Heart left ventricle (tissue), 13 donors: ENCODE results near the gene KRTAP21-1.

Source experiments
- POLR2A ChIP-seq, 2 donors: fragments of 450-650 bp; IDR thresholded peaks; one replicate each; pipeline ENCODE4 v1.6.1; 2017; ENCODE audit warnings: antibody characterized with exemption in 2 of 2, mild to moderate bottlenecking in 2 of 2, moderate library complexity in 2 of 2
- TF ChIP-seq, protein P1 (sequence below), 12 donors: fragments of 200-600 bp; sonication (generic) in 4 of 12; IDR thresholded peaks; one replicate each; pipeline versions ENCODE4 v1.5.0 to v1.8.0; 2018 to 2022; ENCODE audit warnings: antibody characterized with exemption in 12 of 12, mild to moderate bottlenecking in 5 of 12
- donor health status: ischemic (EF 13 %, LVEDD 7.1; RV severe dilation, severe dysfunction).
- donor health status: DM: no; HTN: yes; CAD: no.
- donor health status: DM: no; HTN: no; CAD: no.
- donor health status: ischemic (EF 25% LVEDD 6.9; RV normal size, moderate dysfunction).
- donor health status: ischemic (EF 25% LVEDD 5.7; RV mildly dilated, moderate dysfunction).
- donor health status: ischemic (EF 35%, LVEDD 5.7; RV mildly dilated, moderate dysfunction).
- donor health status: nonischemic (EF 11% LVEDD 7.7; RV severe dilation, severe dysfunction).
- donor health status: DM: yes; HTN: yes; CAD: no.
- donor health status: PGD.
- donor health status: ischemic (EF 29% LVEDD 5.4; RV normal size, mild dysfunction).
- donor health status: nonischemic (EF 23%, LVEDD 6.1; RV moderate dilation, normal function).

DNA sequence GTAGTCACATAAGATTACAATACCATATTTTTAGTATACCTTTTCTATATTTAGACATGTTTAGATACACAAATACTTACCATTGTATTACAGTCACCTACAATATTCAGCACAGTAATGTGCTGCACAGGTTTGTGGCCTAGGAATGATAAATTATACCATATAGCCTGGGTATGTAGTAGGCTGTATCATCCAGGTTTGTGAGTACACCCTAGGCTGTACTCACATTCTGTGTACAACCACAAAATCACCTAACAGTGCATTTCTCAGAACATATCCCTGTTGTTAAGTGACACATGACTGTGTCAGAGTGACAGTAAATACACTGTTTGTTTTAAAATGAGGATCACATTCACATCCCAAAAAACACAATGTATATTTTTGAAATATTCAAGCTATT is 47.8 kb downstream of the KRTAP21-1 start:
- TF ChIP-seq, protein P1, sequence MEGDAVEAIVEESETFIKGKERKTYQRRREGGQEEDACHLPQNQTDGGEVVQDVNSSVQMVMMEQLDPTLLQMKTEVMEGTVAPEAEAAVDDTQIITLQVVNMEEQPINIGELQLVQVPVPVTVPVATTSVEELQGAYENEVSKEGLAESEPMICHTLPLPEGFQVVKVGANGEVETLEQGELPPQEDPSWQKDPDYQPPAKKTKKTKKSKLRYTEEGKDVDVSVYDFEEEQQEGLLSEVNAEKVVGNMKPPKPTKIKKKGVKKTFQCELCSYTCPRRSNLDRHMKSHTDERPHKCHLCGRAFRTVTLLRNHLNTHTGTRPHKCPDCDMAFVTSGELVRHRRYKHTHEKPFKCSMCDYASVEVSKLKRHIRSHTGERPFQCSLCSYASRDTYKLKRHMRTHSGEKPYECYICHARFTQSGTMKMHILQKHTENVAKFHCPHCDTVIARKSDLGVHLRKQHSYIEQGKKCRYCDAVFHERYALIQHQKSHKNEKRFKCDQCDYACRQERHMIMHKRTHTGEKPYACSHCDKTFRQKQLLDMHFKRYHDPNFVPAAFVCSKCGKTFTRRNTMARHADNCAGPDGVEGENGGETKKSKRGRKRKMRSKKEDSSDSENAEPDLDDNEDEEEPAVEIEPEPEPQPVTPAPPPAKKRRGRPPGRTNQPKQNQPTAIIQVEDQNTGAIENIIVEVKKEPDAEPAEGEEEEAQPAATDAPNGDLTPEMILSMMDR (IDR thresholded peaks at IDR 0.05) = no peak
- TF ChIP-seq POLR2A (IDR thresholded peaks at IDR 0.05) = no peak
